Measurements from ENCODE around the gene ENPP1. TPM values are rescaled to one million over a fixed set of nuclear protein-coding genes. Genes with fewer than 3 reads are reported as not detected.

ENPP1 gene
- total RNA-seq, 6 experiments from 2014 or later, result 27.5 to 61.6 (median 45.6) TPM

- Histone ChIP-seq H3K4me3 (no peak overlapping the region), H3K36me3 (no peaks in the 10 kb centered on the region), H3K9me3 (no peaks in the 10 kb centered on the region), H3K27me3 (no peaks in the 10 kb centered on the region), H3K27ac (no peak overlapping the region), H3K4me1 (peaks cover 0 to 12% (median 5%) of the 10 kb centered on the region in 4 donors)
- 92% methylated on average over 1 of the region's 1 CpG for WGBS (ENCODE audit: insufficient coverage, low coverage, low lambda C conversion rate, missing lambda C conversion rate)
- ATAC-seq, result no peak
- TF ChIP-seq POLR2A (IDR thresholded peaks at IDR 0.05) (no peak), CTCF (IDR thresholded peaks at IDR 0.05) (no peak)
- intact Hi-C loops (cut with DNase I), result loop anchor here (5.0 to 10.0 kb wide), 2 partner anchors 232 to 295 kb away; no protein-coding TSS in a partner anchor
- no peak for DNase-seq
Observed at GRCh38 chr6:131929976-131930375, 122.2 kb downstream of the ENPP1 start.

- DNase-seq, result no peak
- Histone ChIP-seq H3K27ac (no peak overlapping the region), H3K27me3 (no peaks in the 10 kb centered on the region), H3K4me3 (no peak overlapping the region), H3K4me1 (peaks cover 0 to 12% (median 5%) of the 10 kb centered on the region in 4 donors), H3K9me3 (no peaks in the 10 kb centered on the region), H3K36me3 (no peaks in the 10 kb centered on the region)
- TF ChIP-seq POLR2A (IDR thresholded peaks at IDR 0.05), result no peak
- no peak for TF ChIP-seq CTCF (IDR thresholded peaks at IDR 0.05)
- intact Hi-C loops (cut with DNase I), result no loop called here
- 4% methylated on average over 2 of the region's 2 CpGs for WGBS (ENCODE audit: insufficient coverage, low coverage, low lambda C conversion rate, missing lambda C conversion rate)
- ATAC-seq, result peak; percentile 71 to 86 (median 76)
Observed at GRCh38 chr6:131931063-131931750, 123.4 kb downstream of the ENPP1 start.

GRCh38 chr6:131936156-131936555, 128.3 kb downstream of the ENPP1 start:
- ATAC-seq (peak in 1 of 4 donors; percentile 46), DNase-seq (no peak)
- Histone ChIP-seq H3K4me3 (no peak overlapping the region), H3K4me1 (peaks cover 0 to 7% (median 3%) of the 10 kb centered on the region in 4 donors), H3K27me3 (no peaks in the 10 kb centered on the region), H3K9me3 (no peaks in the 10 kb centered on the region), H3K36me3 (no peaks in the 10 kb centered on the region), H3K27ac (no peak overlapping the region)
- WGBS (ENCODE audit: insufficient coverage, low coverage, low lambda C conversion rate, missing lambda C conversion rate), result 50% methylated on average over 4 of the region's 4 CpGs
- intact Hi-C loops (cut with DNase I), result no loop called here
- no peak for TF ChIP-seq POLR2A (IDR thresholded peaks at IDR 0.05)
- no peak for TF ChIP-seq CTCF (IDR thresholded peaks at IDR 0.05)

DNA sequence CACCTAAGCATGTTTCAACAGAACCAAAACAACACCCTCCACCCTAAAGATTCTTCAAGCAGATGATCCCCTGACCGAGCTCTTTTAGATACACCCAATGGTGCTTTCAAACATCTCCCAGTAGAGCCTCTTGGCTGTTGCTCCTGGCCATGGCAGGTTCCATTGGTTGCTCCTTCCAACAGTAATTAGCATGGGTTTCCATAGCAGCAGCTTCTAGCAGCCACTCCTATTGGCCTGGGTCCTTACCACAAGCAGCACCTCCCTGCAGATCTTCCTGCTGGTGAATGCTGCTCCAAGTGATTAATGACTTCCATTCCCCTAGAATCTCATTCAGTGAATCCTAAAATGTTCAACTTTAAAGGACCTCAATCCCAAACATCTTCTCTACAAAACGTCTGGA, 129.4 kb downstream of the ENPP1 start:
- Histone ChIP-seq H3K36me3 (no peaks in the 10 kb centered on the region), H3K27me3 (no peaks in the 10 kb centered on the region), H3K4me1 (no peaks in the 10 kb centered on the region), H3K27ac (no peak overlapping the region), H3K4me3 (no peak overlapping the region), H3K9me3 (no peaks in the 10 kb centered on the region)
- ATAC-seq (no peak), DNase-seq (no peak)
- 50% methylated on average over 1 of the region's 2 CpGs for WGBS (ENCODE audit: insufficient coverage, low coverage, low lambda C conversion rate, missing lambda C conversion rate)
- TF ChIP-seq CTCF (IDR thresholded peaks at IDR 0.05) (no peak), POLR2A (IDR thresholded peaks at IDR 0.05) (no peak)
- intact Hi-C loops (cut with DNase I), result no loop called here
